AG09309 (cell line): ENCODE measurements around the gene KCNH3.

Source experiments
- DNase-seq: peaks from one replicate; pipeline ENCODE4 v3.0.0-alpha.2; 2010; ENCODE audit warnings: low read depth
- H3K4me3 ChIP-seq: 2 replicates; pipeline ENCODE4 v1.5.1; 2011; ENCODE audit warnings: mild to moderate bottlenecking, low read depth, low read length, moderate library complexity; ENCODE audit not compliant: control insufficient read depth
- CTCF ChIP-seq: IDR thresholded peaks from 2 replicates; pipeline ENCODE4 v1.5.1; 2011; ENCODE audit warnings: mild to moderate bottlenecking, low read depth, low read length, inconsistent platforms; ENCODE audit not compliant: insufficient read depth, control insufficient read depth; ENCODE audit errors: missing control alignments

Gene KCNH3

GRCh38 chr12:49534731-49535278 lies 4.0 kb upstream of the KCNH3 start:
- TF ChIP-seq CTCF, result no peak
- H3K4me3 ChIP-seq, result no peak overlapping the region
- DNase-seq, result no peak

GRCh38 chr12:49535921-49536525 lies 2.8 kb upstream of the KCNH3 start:
- H3K4me3 ChIP-seq, result no peak overlapping the region
- TF ChIP-seq CTCF, result no peak
- DNase-seq, result no peak

- DNase-seq, result no peak
Observed at GRCh38 chr12:49536526-49537071, 2.2 kb upstream of the KCNH3 start.

GRCh38 chr12:49537231-49537751 lies 1.5 kb upstream of the KCNH3 start:
- peak overlapping the region; percentile 35 for H3K4me3 ChIP-seq
- DNase-seq, result no peak
- TF ChIP-seq CTCF, result no peak

More at GRCh38 chr12:49536526-49537071, 2.2 kb upstream of the KCNH3 start:
- TF ChIP-seq CTCF, result no peak
- H3K4me3 ChIP-seq, result no peak overlapping the region

- no peak for TF ChIP-seq CTCF
- no peak for DNase-seq
Observed at GRCh38 chr12:49537752-49538509, 899 bp upstream of the KCNH3 start.

GRCh38 chr12:49539406-49540228 lies 787 bp downstream of the KCNH3 start:
- no peak overlapping the region for H3K4me3 ChIP-seq
- no peak for TF ChIP-seq CTCF

More at GRCh38 chr12:49537752-49538509, 899 bp upstream of the KCNH3 start:
- H3K4me3 ChIP-seq, result peak overlapping the region; percentile 35

More at GRCh38 chr12:49539406-49540228, 787 bp downstream of the KCNH3 start:
- no peak for DNase-seq
